PC-9 (cell line): Measurements from ENCODE around the gene NUDCD2. TPM values are rescaled to one million over a fixed set of nuclear protein-coding genes. Genes with fewer than 3 reads are reported as not detected.

Experiments
- BruUV-seq: library from RNA; stranded (reverse); fragments of 400-500 nt; replicated peaks from 2 replicates; lab custom pipeline; 2021; lab: Mats Ljungman, UMichigan
- CTCF ChIA-PET: fragments of 300-600 bp; sonication (Branson Sonifier 250); formaldehyde crosslinking; loops from one replicate; lab custom pipeline; 2022; ENCODE audit warnings: antibody characterized with exemption; lab: Charles Lee
- POLR2A ChIA-PET: fragments of 300-600 bp; sonication (Branson Sonifier 250); formaldehyde crosslinking; loops from one replicate; lab custom pipeline; 2022; ENCODE audit warnings: antibody characterized with exemption; ENCODE audit not compliant: unreplicated experiment; lab: Charles Lee
- DNase-seq, 2 experiments: peaks; one replicate each; pipeline versions ENCODE4 v3.0.0 to v3.0.0-alpha.2; 2015 to 2022; ENCODE audit warnings: mixed read lengths in 1 of 2
- H2AFZ ChIP-seq: fragments of 200-600 bp; sonication (generic); 2 replicates; pipeline ENCODE4 v1.8.1; 2017; ENCODE audit warnings: antibody characterized with exemption
- H3F3A ChIP-seq: fragments of 200-600 bp; sonication (generic); 2 replicates; pipeline ENCODE4 v1.8.1; 2017; ENCODE audit warnings: antibody characterized with exemption, mild to moderate bottlenecking, low read depth; ENCODE audit not compliant: insufficient read depth
- H3K27ac ChIP-seq: fragments of 200-600 bp; sonication (generic); 2 replicates; pipeline ENCODE4 v1.6.1; 2016; ENCODE audit warnings: mixed run types
- H3K27me3 ChIP-seq: fragments of 200-600 bp; sonication (generic); 2 replicates; pipeline ENCODE4 v1.6.1; 2016; ENCODE audit warnings: low read depth, mixed run types; ENCODE audit not compliant: insufficient read depth
- H3K36me3 ChIP-seq: fragments of 200-600 bp; sonication (generic); 2 replicates; pipeline ENCODE4 v1.6.1; 2016; ENCODE audit warnings: low read depth, mixed run types
- H3K4me1 ChIP-seq: fragments of 200-600 bp; sonication (generic); replicated peaks from 2 replicates; pipeline ENCODE4 v1.6.1; 2016; ENCODE audit warnings: mixed run types; ENCODE audit not compliant: insufficient read depth
- H3K4me2 ChIP-seq: fragments of 200-600 bp; sonication (generic); 2 replicates; pipeline ENCODE4 v1.6.1; 2017; ENCODE audit warnings: mixed run types
- H3K4me3 ChIP-seq: fragments of 200-600 bp; sonication (generic); 2 replicates; pipeline ENCODE4 v1.6.1; 2016; ENCODE audit warnings: mixed run types
- H3K79me2 ChIP-seq: fragments of 200-600 bp; sonication (generic); 2 replicates; pipeline ENCODE4 v1.6.1; 2017; ENCODE audit warnings: low read depth, mixed run types
- H3K9me2 ChIP-seq: fragments of 200-600 bp; sonication (generic); 2 replicates; pipeline ENCODE4 v1.8.1; 2017; ENCODE audit warnings: mild to moderate bottlenecking; ENCODE audit not compliant: insufficient read depth
- H3K9me3 ChIP-seq: fragments of 200-600 bp; sonication (generic); 2 replicates; pipeline ENCODE4 v1.8.1; 2016; ENCODE audit warnings: low read depth; ENCODE audit not compliant: insufficient read depth
- H4K20me1 ChIP-seq: fragments of 200-600 bp; sonication (generic); 2 replicates; pipeline ENCODE4 v1.8.1; 2017; ENCODE audit not compliant: insufficient read depth
- CTCF ChIP-seq: fragments of 200-600 bp; sonication (generic); conservative IDR thresholded peaks from 2 replicates; pipeline ENCODE4 v1.6.1; 2017; ENCODE audit warnings: mixed run types, antibody characterized with exemption, mild to moderate bottlenecking, moderate library complexity
- EZH2 ChIP-seq: fragments of 200-600 bp; sonication (generic); IDR thresholded peaks from 2 replicates; pipeline ENCODE4 v1.8.0; 2017; ENCODE audit warnings: antibody characterized with exemption, low read depth
- intact Hi-C: fragments of 100-400 bp; cut with micrococcal nuclease; formaldehyde crosslinking; loops from one replicate; pipeline ENCODE4 v1.10.0; 2022; ENCODE audit not compliant: unreplicated experiment
- total RNA-seq: library from RNA; stranded (reverse); gene quantifications from 2 replicates; pipeline ENCODE4 v1.2.3, GENCODE V29; 2021

Gene NUDCD2
- total RNA-seq, 1 experiment from 2014 or later, result 68.6 TPM

- intact Hi-C loops, result loop anchor here (10.0 kb wide), 1 partner anchor 1547 kb away; no protein-coding TSS in a partner anchor
- no TSS peak for BruUV-seq
Measured at GRCh38 chr5:163402007-163402406, 57.9 kb downstream of the NUDCD2 start.

GRCh38 chr5:163401271-163401670, 58.6 kb downstream of the NUDCD2 start:
- DNase-seq, result no peak
- Histone ChIP-seq H3K79me2 (no peaks in the 10 kb centered on the region), H3K27ac (no peak overlapping the region), H3K9me2 (no peaks in the 10 kb centered on the region), H3K9me3 (no peaks in the 10 kb centered on the region), H2AFZ (no peak overlapping the region), H3K27me3 (no peaks in the 10 kb centered on the region), H3K4me1 (no peaks in the 10 kb centered on the region), H3F3A (no peaks in the 10 kb centered on the region), H3K4me3 (no peak overlapping the region), H3K4me2 (no peak overlapping the region), H4K20me1 (no peaks in the 10 kb centered on the region), H3K36me3 (no peaks in the 10 kb centered on the region)
- CTCF ChIA-PET, result no interaction called here
- POLR2A ChIA-PET, result no interaction called here
- no TSS peak for BruUV-seq
- intact Hi-C loops, result loop anchor here (10.0 kb wide), 1 partner anchor 1546 kb away; no protein-coding TSS in a partner anchor
- TF ChIP-seq CTCF, result no peak

More at GRCh38 chr5:163402007-163402406, 57.9 kb downstream of the NUDCD2 start:
- Histone ChIP-seq H3K27ac (no peak overlapping the region), H3K79me2 (no peaks in the 10 kb centered on the region), H2AFZ (no peak overlapping the region), H3K4me3 (no peak overlapping the region), H3F3A (no peaks in the 10 kb centered on the region), H3K27me3 (no peaks in the 10 kb centered on the region), H3K4me1 (peaks cover under 1% of the 10 kb centered on the region), H4K20me1 (no peaks in the 10 kb centered on the region), H3K4me2 (no peak overlapping the region), H3K36me3 (no peaks in the 10 kb centered on the region), H3K9me3 (no peaks in the 10 kb centered on the region), H3K9me2 (no peaks in the 10 kb centered on the region)
- TF ChIP-seq EZH2 (no peak), CTCF (no peak)
- DNase-seq, result no peak
- ChIA-PET CTCF (no interaction called here), POLR2A (no interaction called here)

- no peaks in the 10 kb centered on the region for H3F3A ChIP-seq
- no peaks in the 10 kb centered on the region for H3K36me3 ChIP-seq
- no peaks in the 10 kb centered on the region for H3K9me2 ChIP-seq
- no peak overlapping the region for H3K4me2 ChIP-seq
- DNase-seq, result no peak
- intact Hi-C loops, result loop anchor here (10.0 kb wide), 1 partner anchor 1545 kb away; no protein-coding TSS in a partner anchor
- H4K20me1 ChIP-seq, result no peaks in the 10 kb centered on the region
- no peak overlapping the region for H3K27ac ChIP-seq
- POLR2A ChIA-PET, result no interaction called here
- CTCF ChIA-PET, result no interaction called here
- TF ChIP-seq CTCF (no peak), EZH2 (no peak)
- no TSS peak for BruUV-seq
- no peak overlapping the region for H2AFZ ChIP-seq
- H3K27me3 ChIP-seq, result no peaks in the 10 kb centered on the region
- H3K4me3 ChIP-seq, result no peak overlapping the region
- no peaks in the 10 kb centered on the region for H3K9me3 ChIP-seq
- H3K79me2 ChIP-seq, result no peaks in the 10 kb centered on the region
- H3K4me1 ChIP-seq, result no peaks in the 10 kb centered on the region
Measured at GRCh38 chr5:163399923-163400322, 60.0 kb downstream of the NUDCD2 start.
